ENCODE results near the gene ETV1. TPM values are rescaled to one million over a fixed set of nuclear protein-coding genes. Genes with fewer than 3 reads are reported as not detected.

Gene ETV1
- total and polyA plus RNA-seq, 8 donors = 1.4 to 8.5 (median 2.9) TPM

GRCh38 chr7:13976594-13976993 lies 12.9 kb downstream of the ETV1 start:
- DNase-seq = no peak
- WGBS, 2 donors = 64 to 71% methylated on average over 4 of the region's 4 CpGs
- TF ChIP-seq, protein P1, sequence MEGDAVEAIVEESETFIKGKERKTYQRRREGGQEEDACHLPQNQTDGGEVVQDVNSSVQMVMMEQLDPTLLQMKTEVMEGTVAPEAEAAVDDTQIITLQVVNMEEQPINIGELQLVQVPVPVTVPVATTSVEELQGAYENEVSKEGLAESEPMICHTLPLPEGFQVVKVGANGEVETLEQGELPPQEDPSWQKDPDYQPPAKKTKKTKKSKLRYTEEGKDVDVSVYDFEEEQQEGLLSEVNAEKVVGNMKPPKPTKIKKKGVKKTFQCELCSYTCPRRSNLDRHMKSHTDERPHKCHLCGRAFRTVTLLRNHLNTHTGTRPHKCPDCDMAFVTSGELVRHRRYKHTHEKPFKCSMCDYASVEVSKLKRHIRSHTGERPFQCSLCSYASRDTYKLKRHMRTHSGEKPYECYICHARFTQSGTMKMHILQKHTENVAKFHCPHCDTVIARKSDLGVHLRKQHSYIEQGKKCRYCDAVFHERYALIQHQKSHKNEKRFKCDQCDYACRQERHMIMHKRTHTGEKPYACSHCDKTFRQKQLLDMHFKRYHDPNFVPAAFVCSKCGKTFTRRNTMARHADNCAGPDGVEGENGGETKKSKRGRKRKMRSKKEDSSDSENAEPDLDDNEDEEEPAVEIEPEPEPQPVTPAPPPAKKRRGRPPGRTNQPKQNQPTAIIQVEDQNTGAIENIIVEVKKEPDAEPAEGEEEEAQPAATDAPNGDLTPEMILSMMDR (IDR thresholded peaks at IDR 0.05) = no peak

GRCh38 chr7:13965077-13965476 lies 24.4 kb downstream of the ETV1 start:
- TF ChIP-seq, protein P1 (IDR thresholded peaks at IDR 0.05) = no peak
- Histone ChIP-seq H3K9me3 (no peaks in the 10 kb centered on the region), H3K4me3 (no peak overlapping the region), H3K27me3 (no peaks in the 10 kb centered on the region), H3K4me1 (no peaks in the 10 kb centered on the region), H3K27ac (no peak overlapping the region), H3K36me3 (no peaks in the 10 kb centered on the region)
- no peak for ATAC-seq
- intact Hi-C loops (cut with DNase I) = no loop called here
- 62 to 84% methylated on average over 6 of the region's 6 CpGs for WGBS, 2 donors
- FAIRE-seq = no peak
- no peak for DNase-seq

More at GRCh38 chr7:13976594-13976993, 12.9 kb downstream of the ETV1 start:
- H3K9me3 ChIP-seq = no peaks in the 10 kb centered on the region
- FAIRE-seq = no peak
- H3K36me3 ChIP-seq = no peaks in the 10 kb centered on the region
- no peaks in the 10 kb centered on the region for H3K4me1 ChIP-seq
- no peak for ATAC-seq
- intact Hi-C loops (cut with DNase I) = no loop called here
- no peak overlapping the region for H3K4me3 ChIP-seq
- H3K27ac ChIP-seq = no peak overlapping the region
- H3K27me3 ChIP-seq = peaks cover 0 to 3% (median 0%) of the 10 kb centered on the region in 4 donors

- DNase-seq (no peak), ATAC-seq (no peak), FAIRE-seq (no peak)
- Histone ChIP-seq H3K4me1 (no peaks in the 10 kb centered on the region), H3K36me3 (no peaks in the 10 kb centered on the region), H3K27ac (no peak overlapping the region), H3K27me3 (no peaks in the 10 kb centered on the region), H3K4me3 (no peak overlapping the region), H3K9me3 (no peaks in the 10 kb centered on the region)
- intact Hi-C loops (cut with DNase I) = no loop called here
- WGBS, 2 donors = 49 to 59% methylated on average over 2 of the region's 2 CpGs
- TF ChIP-seq, protein P1 (IDR thresholded peaks at IDR 0.05) = no peak
These were observed 25.5 kb downstream of the ETV1 start for GRCh38 chr7:13963925-13964324.

DNA sequence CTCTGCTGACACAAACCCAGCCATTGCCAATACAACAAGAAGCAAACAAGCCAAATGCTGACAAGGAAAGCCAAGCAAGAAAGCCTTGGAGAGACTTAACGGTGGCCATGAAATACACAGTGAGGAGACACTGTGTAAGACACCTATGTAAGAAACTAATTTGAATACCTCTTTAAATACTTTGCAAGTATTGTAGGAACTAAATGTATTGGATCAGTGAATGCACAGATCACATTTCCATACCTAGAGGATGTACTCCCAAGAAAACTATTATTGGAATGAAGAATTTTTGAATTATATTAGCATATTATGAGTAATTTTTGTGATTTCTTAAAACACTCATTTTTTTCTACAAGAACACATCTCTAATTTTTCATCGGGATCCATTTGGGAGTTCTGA lies 34.0 kb downstream of the ETV1 start:
- intact Hi-C loops (cut with DNase I) = no loop called here
- TF ChIP-seq, protein P1 (IDR thresholded peaks at IDR 0.05) = no peak

GRCh38 chr7:13953368-13953767 lies 36.1 kb downstream of the ETV1 start:
- H3K27ac ChIP-seq = no peak overlapping the region
- H3K27me3 ChIP-seq = no peaks in the 10 kb centered on the region
- TF ChIP-seq, protein P1 (IDR thresholded peaks at IDR 0.05) = no peak
- no peaks in the 10 kb centered on the region for H3K9me3 ChIP-seq
- H3K4me3 ChIP-seq = no peak overlapping the region
- intact Hi-C loops (cut with DNase I) = no loop called here
- H3K36me3 ChIP-seq = no peaks in the 10 kb centered on the region
- FAIRE-seq = no peak
- no peaks in the 10 kb centered on the region for H3K4me1 ChIP-seq
- 69 to 76% methylated on average over 3 of the region's 3 CpGs for WGBS, 2 donors
- no peak for ATAC-seq
- DNase-seq = no peak

More for the DNA sequence above, 34.0 kb downstream of the ETV1 start:
- H3K4me3 ChIP-seq = no peak overlapping the region
- no peaks in the 10 kb centered on the region for H3K27me3 ChIP-seq
- H3K4me1 ChIP-seq = no peaks in the 10 kb centered on the region
- ATAC-seq (no peak), DNase-seq (no peak), FAIRE-seq (no peak)
- no peaks in the 10 kb centered on the region for H3K9me3 ChIP-seq
- no peak overlapping the region for H3K27ac ChIP-seq
- no peaks in the 10 kb centered on the region for H3K36me3 ChIP-seq
- WGBS, 2 donors = 67 to 74% methylated on average over 2 of the region's 2 CpGs

Measured in pancreas (tissue), 10 donors.